Hepatocyte (in vitro differentiated cells): ENCODE measurements around the gene IRS2. TPM values are rescaled to one million over a fixed set of nuclear protein-coding genes. Genes with fewer than 3 reads are reported as not detected.
A peak's percentile ranks its signal among the peaks of the same experiment; 100 is the strongest.

Experiments used
- DNase-seq: peaks from one replicate; pipeline ENCODE4 v3.0.0-alpha.2; 2016; ENCODE audit warnings: low spot score
- H2AFZ ChIP-seq: fragments of 200-600 bp; sonication (generic); 2 replicates; pipeline ENCODE4 v1.6.0; 2016; ENCODE audit warnings: antibody characterized with exemption, mild to moderate bottlenecking
- H3K27ac ChIP-seq: fragments of 200-600 bp; sonication (generic); 2 replicates; pipeline ENCODE4 v1.5.1; 2016; ENCODE audit warnings: mild to moderate bottlenecking
- H3K27me3 ChIP-seq: fragments of 200-600 bp; sonication (generic); 2 replicates; pipeline ENCODE4 v1.6.1; 2016
- H3K36me3 ChIP-seq: fragments of 200-600 bp; sonication (generic); replicated peaks from 2 replicates; pipeline ENCODE4 v1.5.1; 2016; ENCODE audit warnings: low read depth; ENCODE audit not compliant: insufficient read depth
- H3K4me1 ChIP-seq: fragments of 200-600 bp; sonication (generic); 2 replicates; pipeline ENCODE4 v1.5.1; 2016; ENCODE audit warnings: mild to moderate bottlenecking, moderate library complexity; ENCODE audit not compliant: insufficient read depth
- H3K4me2 ChIP-seq: fragments of 200-600 bp; sonication (generic); 2 replicates; pipeline ENCODE4 v1.6.0; 2016
- H3K4me3 ChIP-seq: fragments of 200-600 bp; sonication (generic); 2 replicates; pipeline ENCODE4 v1.5.1; 2016; ENCODE audit warnings: mild to moderate bottlenecking
- H3K79me2 ChIP-seq: fragments of 200-600 bp; sonication (generic); 2 replicates; pipeline ENCODE4 v1.6.0; 2017; ENCODE audit warnings: mild to moderate bottlenecking
- H3K9me2 ChIP-seq: fragments of 200-600 bp; sonication (generic); replicated peaks from 2 replicates; pipeline ENCODE4 v1.6.0; 2017; ENCODE audit warnings: mild to moderate bottlenecking; ENCODE audit not compliant: insufficient read depth
- H3K9me3 ChIP-seq: fragments of 200-600 bp; sonication (generic); 2 replicates; pipeline ENCODE4 v1.5.1; 2016; ENCODE audit warnings: low read depth, mild to moderate bottlenecking
- H4K20me1 ChIP-seq: fragments of 200-600 bp; sonication (generic); 2 replicates; pipeline ENCODE4 v1.6.0; 2016; ENCODE audit warnings: mild to moderate bottlenecking; ENCODE audit not compliant: insufficient read depth, poor library complexity, severe bottlenecking
- CTCF ChIP-seq: fragments of 200-600 bp; sonication (generic); IDR thresholded peaks from 2 replicates; pipeline ENCODE4 v1.5.1; 2016; ENCODE audit warnings: antibody characterized with exemption, mild to moderate bottlenecking; ENCODE audit not compliant: poor library complexity
- EZH2 ChIP-seq: fragments of 200-600 bp; sonication (generic); IDR thresholded peaks from 2 replicates; pipeline ENCODE4 v1.6.1; 2016; ENCODE audit warnings: antibody characterized with exemption, mild to moderate bottlenecking, borderline replicate concordance
- EZH2phosphoT487 ChIP-seq: fragments of 200-600 bp; sonication (generic); IDR thresholded peaks from one replicate; pipeline ENCODE4 v1.6.1; 2018; ENCODE audit warnings: antibody characterized with exemption, mild to moderate bottlenecking, low read depth, moderate library complexity; ENCODE audit not compliant: unreplicated experiment, severe bottlenecking
- WGBS: methylation state at CpG from one replicate; pipeline ENCODE4 v1.1.6; 2016; ENCODE audit warnings: low lambda C conversion rate; ENCODE audit errors: missing lambda C conversion rate; 5-methylcytosine and 5-hydroxymethylcytosine counted together
- polyA plus RNA-seq: library from polyadenylated mRNA; unstranded; fragments of >200 nt; fragmentation: Nextera tagmentation; extraction: Ambion mirVana; gene quantifications from 2 replicates; pipeline ENCODE4 v1.2.1, GENCODE V29; 2016
- total RNA-seq: library from RNA; depleted of rRNA; stranded (reverse); fragments of >200 nt; gene quantifications from 2 replicates; pipeline ENCODE4 v1.2.3, GENCODE V29; 2014

Gene IRS2
- total RNA-seq: 15.7 and 19.4 TPM in 2 replicates
- polyA plus RNA-seq: 26.4 and 27.9 TPM in 2 replicates

DNA sequence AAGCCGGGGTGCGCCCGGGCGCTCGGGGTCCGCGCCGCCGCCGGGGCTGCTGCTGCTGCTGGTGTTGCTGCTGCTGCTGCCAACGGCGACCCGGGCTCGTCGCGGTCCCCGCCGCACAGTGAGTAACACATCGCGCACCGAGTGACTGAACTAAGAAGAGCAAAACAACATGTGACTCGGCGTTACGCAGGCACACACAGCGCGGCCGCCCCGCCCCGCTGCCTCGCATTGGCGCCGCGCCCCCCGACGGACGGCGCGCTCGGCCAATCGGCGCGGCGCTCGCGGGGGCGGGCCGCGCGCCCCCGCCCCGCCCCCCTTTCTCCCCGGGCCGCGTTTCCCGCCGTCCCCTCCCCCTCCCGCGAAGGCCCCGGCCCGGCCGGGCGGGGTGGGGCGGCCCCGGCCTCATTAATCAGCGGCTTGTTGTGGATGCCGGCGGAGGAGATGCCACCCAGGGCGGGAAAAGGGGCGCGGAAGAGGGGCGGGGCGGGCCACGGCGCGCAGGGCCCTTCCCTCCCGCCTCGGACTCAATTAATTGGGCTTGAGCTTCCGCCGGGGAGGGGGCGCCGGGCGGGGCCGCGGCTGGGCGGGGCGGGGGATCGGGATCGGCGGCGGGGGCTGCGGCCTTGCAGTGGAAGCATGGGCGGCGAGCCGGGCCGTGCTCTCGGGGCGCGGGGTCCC lies at the start of gene IRS2:
Gene IRS2 (minus strand): TSS at position 127 of the 678 bp plus-strand sequence. CDS start 530 bp downstream, outside the sequence.
- Histone ChIP-seq H3K27me3 (no peaks in the 10 kb centered on the region), H3K27ac (peak within 1 kb of the TSS; percentile 94), H3K4me2 (peak within 1 kb of the TSS; percentile 96), H3K9me3 (no peaks in the 10 kb centered on the region), H3K79me2 (peaks cover 28% of the 10 kb centered on the region), H2AFZ (peak within 1 kb of the TSS; percentile 84), H3K9me2 (no peaks in the 10 kb centered on the region), H4K20me1 (peaks cover 19% of the 10 kb centered on the region), H3K4me1 (no peaks in the 10 kb centered on the region), H3K4me3 (peak within 1 kb of the TSS; percentile 90), H3K36me3 (no peaks in the 10 kb centered on the region)
- under 1% methylated on average over 31 of the region's 98 CpGs for WGBS
- DNase-seq: peak; percentile 98
- TF ChIP-seq EZH2phosphoT487: no peak
- TF ChIP-seq CTCF: no peak
- TF ChIP-seq EZH2: no peak

- no peak for TF ChIP-seq EZH2phosphoT487
- no peak for TF ChIP-seq EZH2
- TF ChIP-seq CTCF: no peak
- 93% methylated on average over 16 of the region's 16 CpGs for WGBS
- H3K27ac ChIP-seq: no peak overlapping the region
- H4K20me1 ChIP-seq: no peaks in the 10 kb centered on the region
- no peak overlapping the region for H2AFZ ChIP-seq
- H3K4me1 ChIP-seq: no peaks in the 10 kb centered on the region
- H3K36me3 ChIP-seq: no peaks in the 10 kb centered on the region
- H3K9me2 ChIP-seq: no peaks in the 10 kb centered on the region
- no peak overlapping the region for H3K4me3 ChIP-seq
- H3K9me3 ChIP-seq: no peaks in the 10 kb centered on the region
- H3K4me2 ChIP-seq: no peak overlapping the region
- no peaks in the 10 kb centered on the region for H3K79me2 ChIP-seq
- H3K27me3 ChIP-seq: no peaks in the 10 kb centered on the region
- no peak for DNase-seq
Observed at GRCh38 chr13:109834973-109835720, 48.8 kb upstream of the IRS2 start.

DNA sequence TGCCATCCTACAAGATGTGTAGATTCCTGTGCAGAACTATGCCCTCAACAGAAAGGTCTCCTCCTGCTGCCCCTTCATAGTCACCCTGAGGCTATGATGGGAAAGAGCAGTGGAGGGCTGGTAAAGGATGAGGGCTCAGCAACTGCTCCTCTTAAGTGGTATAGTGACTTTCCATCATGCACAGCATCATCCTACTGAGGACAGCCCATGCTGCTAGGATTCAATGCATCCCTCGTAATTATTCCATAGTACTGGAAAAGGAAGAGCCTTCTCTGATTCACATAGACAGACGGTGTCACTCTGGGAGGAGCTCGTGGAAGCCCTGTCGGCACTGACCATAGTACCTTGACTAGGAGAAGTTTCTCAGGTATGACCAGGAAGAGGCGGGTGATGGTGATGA lies 47.6 kb upstream of the IRS2 start:
- 94% methylated on average over 5 of the region's 5 CpGs for WGBS
- H3K4me1 ChIP-seq: no peaks in the 10 kb centered on the region
- no peak for DNase-seq

More for the DNA sequence above, 47.6 kb upstream of the IRS2 start:
- TF ChIP-seq CTCF: no peak
- TF ChIP-seq EZH2: no peak
- no peak for TF ChIP-seq EZH2phosphoT487
- no peak overlapping the region for H3K4me2 ChIP-seq
- no peak overlapping the region for H2AFZ ChIP-seq
- H3K27ac ChIP-seq: no peak overlapping the region
- no peaks in the 10 kb centered on the region for H3K9me3 ChIP-seq
- no peaks in the 10 kb centered on the region for H3K9me2 ChIP-seq
- no peaks in the 10 kb centered on the region for H3K36me3 ChIP-seq
- no peaks in the 10 kb centered on the region for H3K79me2 ChIP-seq
- H3K4me3 ChIP-seq: no peak overlapping the region
- H3K27me3 ChIP-seq: no peaks in the 10 kb centered on the region
- H4K20me1 ChIP-seq: no peaks in the 10 kb centered on the region
